MM.1S (cell line): ENCODE results near the gene PNPLA7.

Source experiments
- DNase-seq: peaks from one replicate; pipeline ENCODE4 v3.0.0-alpha.2; 2015
- H2AFZ ChIP-seq: fragments of 300-600 bp; sonication (generic); 2 replicates; pipeline ENCODE4 v1.6.0; 2016; ENCODE audit warnings: antibody characterized with exemption, low read length
- H3F3A ChIP-seq: fragments of 300-600 bp; sonication (generic); 2 replicates; pipeline ENCODE4 v1.6.1; 2016; ENCODE audit warnings: mild to moderate bottlenecking, antibody characterized with exemption, low read length, moderate library complexity, mixed read lengths; ENCODE audit not compliant: insufficient read depth
- H3K27ac ChIP-seq: fragments of 300-600 bp; sonication (generic); 2 replicates; pipeline ENCODE4 v1.5.1; 2016; ENCODE audit warnings: mild to moderate bottlenecking, low read length
- H3K27me3 ChIP-seq: fragments of 300-600 bp; sonication (generic); replicated peaks from 2 replicates; pipeline ENCODE4 v1.6.0; 2016; ENCODE audit warnings: low read length; ENCODE audit not compliant: insufficient read depth
- H3K36me3 ChIP-seq: fragments of 300-600 bp; sonication (generic); replicated peaks from 2 replicates; pipeline ENCODE4 v1.6.1; 2016; ENCODE audit warnings: mild to moderate bottlenecking, low read length, mixed read lengths; ENCODE audit not compliant: insufficient read depth
- H3K4me1 ChIP-seq: fragments of 300-600 bp; sonication (generic); 2 replicates; pipeline ENCODE4 v1.6.1; 2016; ENCODE audit warnings: low read length, mixed read lengths
- H3K4me2 ChIP-seq: fragments of 300-600 bp; sonication (generic); 2 replicates; pipeline ENCODE4 v1.6.0; 2016; ENCODE audit warnings: low read depth, low read length
- H3K4me3 ChIP-seq: fragments of 300-600 bp; sonication (generic); 2 replicates; pipeline ENCODE4 v1.5.1; 2016; ENCODE audit warnings: low read length, mixed read lengths
- H3K79me2 ChIP-seq: fragments of 300-600 bp; sonication (generic); 2 replicates; pipeline ENCODE4 v1.6.1; 2016; ENCODE audit warnings: mixed run types, low read length, mixed read lengths
- H3K9ac ChIP-seq: fragments of 300-600 bp; sonication (generic); 2 replicates; pipeline ENCODE4 v1.6.1; 2016; ENCODE audit warnings: low read length, mixed read lengths
- H3K9me2 ChIP-seq: fragments of 300-600 bp; sonication (generic); replicated peaks from 2 replicates; pipeline ENCODE4 v1.6.1; 2016; ENCODE audit warnings: mild to moderate bottlenecking, low read length, mixed read lengths; ENCODE audit not compliant: insufficient read depth
- H3K9me3 ChIP-seq: fragments of 300-600 bp; sonication (generic); replicated peaks from 2 replicates; pipeline ENCODE4 v1.6.1; 2016; ENCODE audit warnings: mild to moderate bottlenecking, low read length, mixed read lengths; ENCODE audit not compliant: insufficient read depth
- H4K20me1 ChIP-seq: fragments of 300-600 bp; sonication (generic); 2 replicates; pipeline ENCODE4 v1.6.1; 2016; ENCODE audit warnings: mild to moderate bottlenecking, low read length, moderate library complexity, mixed read lengths; ENCODE audit not compliant: insufficient read depth
- EZH2 ChIP-seq: fragments of 300-600 bp; sonication (generic); optimal IDR thresholded peaks from 2 replicates; pipeline ENCODE3; 2017; ENCODE audit warnings: low read depth, mild to moderate bottlenecking, antibody characterized with exemption, low read length, mixed read lengths
- EZH2phosphoT487 ChIP-seq: fragments of 300-600 bp; sonication (generic); IDR thresholded peaks from 2 replicates; pipeline ENCODE4 v1.6.1; 2018; ENCODE audit warnings: antibody characterized with exemption, low read length
- TF ChIP-seq, protein P1 (sequence below): fragments of 300-600 bp; sonication (generic); IDR thresholded peaks from 2 replicates; pipeline ENCODE4 v1.5.1; 2016; ENCODE audit warnings: antibody characterized with exemption, low read length, mixed read lengths

Gene PNPLA7

DNA sequence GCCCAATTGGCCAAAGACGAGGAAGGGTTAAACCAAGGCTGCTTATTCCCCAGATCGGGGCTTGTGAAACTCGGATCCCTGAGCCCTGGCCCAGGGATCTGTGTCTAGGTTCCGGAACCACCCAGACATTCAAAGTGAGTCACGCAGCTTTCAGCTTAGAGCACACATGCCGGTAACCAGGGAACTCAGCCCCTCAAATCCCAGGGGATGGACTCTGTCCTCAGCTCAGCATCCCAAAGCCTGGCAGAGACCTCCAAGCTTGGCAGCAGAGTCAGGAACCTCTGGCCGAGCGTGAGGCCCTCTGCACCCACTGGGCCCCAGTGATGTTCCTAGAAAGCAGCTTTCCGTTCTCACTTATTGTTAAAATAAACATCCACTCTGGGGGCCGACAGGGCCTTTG is 5.1 kb downstream of the PNPLA7 start:
- H3K9ac ChIP-seq, result no peak overlapping the region
- H3K27me3 ChIP-seq, result peaks cover 29% of the 10 kb centered on the region
- H3F3A ChIP-seq, result peaks cover 6% of the 10 kb centered on the region
- TF ChIP-seq, protein P1, sequence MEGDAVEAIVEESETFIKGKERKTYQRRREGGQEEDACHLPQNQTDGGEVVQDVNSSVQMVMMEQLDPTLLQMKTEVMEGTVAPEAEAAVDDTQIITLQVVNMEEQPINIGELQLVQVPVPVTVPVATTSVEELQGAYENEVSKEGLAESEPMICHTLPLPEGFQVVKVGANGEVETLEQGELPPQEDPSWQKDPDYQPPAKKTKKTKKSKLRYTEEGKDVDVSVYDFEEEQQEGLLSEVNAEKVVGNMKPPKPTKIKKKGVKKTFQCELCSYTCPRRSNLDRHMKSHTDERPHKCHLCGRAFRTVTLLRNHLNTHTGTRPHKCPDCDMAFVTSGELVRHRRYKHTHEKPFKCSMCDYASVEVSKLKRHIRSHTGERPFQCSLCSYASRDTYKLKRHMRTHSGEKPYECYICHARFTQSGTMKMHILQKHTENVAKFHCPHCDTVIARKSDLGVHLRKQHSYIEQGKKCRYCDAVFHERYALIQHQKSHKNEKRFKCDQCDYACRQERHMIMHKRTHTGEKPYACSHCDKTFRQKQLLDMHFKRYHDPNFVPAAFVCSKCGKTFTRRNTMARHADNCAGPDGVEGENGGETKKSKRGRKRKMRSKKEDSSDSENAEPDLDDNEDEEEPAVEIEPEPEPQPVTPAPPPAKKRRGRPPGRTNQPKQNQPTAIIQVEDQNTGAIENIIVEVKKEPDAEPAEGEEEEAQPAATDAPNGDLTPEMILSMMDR, result no peak
- TF ChIP-seq EZH2phosphoT487 (no peak), EZH2 (no peak)
- no peaks in the 10 kb centered on the region for H3K4me1 ChIP-seq
- no peak overlapping the region for H3K4me3 ChIP-seq
- no peak for DNase-seq
- no peaks in the 10 kb centered on the region for H4K20me1 ChIP-seq
- H3K9me3 ChIP-seq, result no peaks in the 10 kb centered on the region
- H3K36me3 ChIP-seq, result no peaks in the 10 kb centered on the region
- H3K79me2 ChIP-seq, result no peaks in the 10 kb centered on the region
- H2AFZ ChIP-seq, result no peak overlapping the region
- no peaks in the 10 kb centered on the region for H3K9me2 ChIP-seq
- H3K4me2 ChIP-seq, result no peak overlapping the region
- H3K27ac ChIP-seq, result no peak overlapping the region

DNA sequence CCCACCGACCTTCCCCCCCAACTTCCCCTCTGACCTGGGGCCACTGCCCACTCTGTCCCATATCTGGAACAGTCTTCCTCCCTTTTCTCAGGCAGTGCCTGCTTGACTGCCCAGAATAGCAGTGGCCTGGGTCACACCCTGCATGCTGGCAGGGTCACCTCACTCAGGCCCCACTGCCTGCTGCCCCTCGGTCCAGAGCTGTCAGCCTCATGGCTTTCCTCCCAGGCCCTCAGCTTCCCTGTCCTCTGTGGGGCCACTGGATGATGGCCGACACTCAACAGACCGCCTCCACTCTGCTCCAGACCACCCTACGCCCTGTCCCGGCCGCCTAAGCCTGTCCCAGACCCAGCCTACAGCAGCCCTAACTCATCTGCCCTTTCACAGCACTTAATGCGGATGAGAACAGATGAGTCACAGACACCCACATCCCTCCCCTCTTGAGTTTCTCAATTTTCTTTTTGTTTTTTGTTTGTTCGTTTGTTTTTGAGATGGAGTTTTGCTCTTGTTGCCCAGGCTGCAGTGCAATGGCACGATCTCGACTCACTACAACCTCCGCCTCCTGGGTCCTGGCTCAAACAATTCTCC is 5.9 kb downstream of the PNPLA7 start:
- Histone ChIP-seq H3K4me2 (no peak overlapping the region), H3K4me1 (no peaks in the 10 kb centered on the region), H3K9me3 (no peaks in the 10 kb centered on the region), H3K9me2 (no peaks in the 10 kb centered on the region), H3K4me3 (no peak overlapping the region), H3K27me3 (peaks cover 31% of the 10 kb centered on the region), H2AFZ (no peak overlapping the region), H3F3A (no peaks in the 10 kb centered on the region), H3K36me3 (no peaks in the 10 kb centered on the region), H3K27ac (no peak overlapping the region), H3K9ac (no peak overlapping the region), H4K20me1 (no peaks in the 10 kb centered on the region), H3K79me2 (no peaks in the 10 kb centered on the region)
- TF ChIP-seq, protein P1, result no peak
- TF ChIP-seq EZH2phosphoT487 (no peak), EZH2 (no peak)
- DNase-seq, result no peak

DNA sequence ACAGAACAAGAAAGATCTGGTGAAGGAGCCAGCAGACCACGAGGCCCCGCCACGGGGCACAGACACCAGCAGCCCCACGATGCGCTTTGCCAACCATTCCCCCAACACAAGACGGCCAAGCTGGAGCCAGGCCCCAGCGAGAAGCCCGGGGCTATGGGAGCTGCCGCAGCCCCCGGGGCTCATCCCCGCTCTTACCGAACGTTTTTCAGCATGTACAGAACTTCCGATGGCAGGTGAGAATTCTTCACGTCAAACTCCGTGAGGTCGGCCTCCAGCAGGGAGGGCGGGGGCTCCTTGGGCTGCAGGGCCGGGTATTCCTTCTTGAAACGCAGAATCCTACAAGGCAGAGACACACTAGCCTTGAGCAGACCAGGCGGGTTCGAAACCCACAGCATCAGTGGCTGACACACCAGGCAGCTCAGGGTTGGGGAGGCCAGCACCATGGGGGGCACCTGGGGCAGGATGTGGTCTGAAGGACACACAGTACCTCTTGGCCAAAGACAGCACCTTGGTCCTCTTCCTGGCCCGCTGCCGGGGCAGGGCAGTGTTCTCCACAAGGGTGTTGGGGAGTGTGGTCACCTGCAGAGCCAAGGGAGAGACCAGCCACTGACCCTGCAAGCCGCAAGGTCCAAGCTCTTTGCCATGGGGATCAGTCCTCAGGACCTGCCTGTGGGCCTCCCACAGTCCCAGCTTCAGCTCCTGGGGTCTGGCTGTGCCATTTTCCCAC is 6.8 kb downstream of the PNPLA7 start:
- no peak for DNase-seq
- Histone ChIP-seq H3K79me2 (no peaks in the 10 kb centered on the region), H3K9me2 (no peaks in the 10 kb centered on the region), H3K4me1 (no peaks in the 10 kb centered on the region), H3K27me3 (peaks cover 31% of the 10 kb centered on the region), H3K27ac (no peak overlapping the region), H3K4me3 (no peak overlapping the region), H3K36me3 (no peaks in the 10 kb centered on the region), H3K9me3 (no peaks in the 10 kb centered on the region), H2AFZ (no peak overlapping the region), H3K4me2 (no peak overlapping the region), H4K20me1 (no peaks in the 10 kb centered on the region), H3K9ac (no peak overlapping the region), H3F3A (no peaks in the 10 kb centered on the region)
- no peak for TF ChIP-seq EZH2phosphoT487
- TF ChIP-seq, protein P1, result no peak
- no peak for TF ChIP-seq EZH2
